H1 (cell line): Measurements from ENCODE around the gene UPF2. TPM values are rescaled to one million over a fixed set of nuclear protein-coding genes. Genes with fewer than 3 reads are reported as not detected.

ENCODE experiments used
- CTCF ChIA-PET: fragments of 300-600 bp; sonication (Branson Sonifier 250); formaldehyde crosslinking; loops from one replicate; lab custom pipeline; 2021; ENCODE audit not compliant: partially characterized antibody; lab: Charles Lee
- POLR2A ChIA-PET: fragments of 300-600 bp; sonication (Branson Sonifier 250); formaldehyde crosslinking; loops from one replicate; lab custom pipeline; 2021; ENCODE audit warnings: inconsistent platforms; ENCODE audit not compliant: partially characterized antibody; lab: Charles Lee
- DNase-seq, 2 experiments: peaks; one replicate each; pipeline versions ENCODE4 v3.0.0 to v3.0.0-alpha.2; 2010 to 2022; ENCODE audit warnings: low spot score in 2 of 2, low read depth in 1 of 2, mixed read lengths in 1 of 2
- FAIRE-seq: peaks from 2 replicates; lab custom pipeline; 2011; peaks lifted over from hg19 to GRCh38; lab: Jason Lieb, UNC
- H2AFZ ChIP-seq: 2 replicates; pipeline ENCODE4 v1.8.1; 2012; ENCODE audit warnings: low read length, inconsistent platforms
- H2AK5ac ChIP-seq: 2 replicates; pipeline ENCODE4 v1.6.1; 2013; ENCODE audit warnings: low read depth, low read length
- H2BK120ac ChIP-seq: replicated peaks from 2 replicates; pipeline ENCODE3; 2013; ENCODE audit warnings: low read depth, low read length, inconsistent platforms
- H2BK12ac ChIP-seq: 2 replicates; pipeline ENCODE4 v1.6.1; 2013; ENCODE audit warnings: low read depth, low read length
- H2BK15ac ChIP-seq: 2 replicates; pipeline ENCODE4 v1.6.1; 2013; ENCODE audit warnings: low read length
- H2BK20ac ChIP-seq: 2 replicates; pipeline ENCODE4 v1.6.1; 2013; ENCODE audit warnings: low read length
- H2BK5ac ChIP-seq: 2 replicates; pipeline ENCODE4 v1.6.1; 2013; ENCODE audit warnings: low read depth, low read length
- H3K14ac ChIP-seq: 2 replicates; pipeline ENCODE4 v1.6.1; 2013; ENCODE audit warnings: inconsistent platforms; ENCODE audit not compliant: insufficient read length
- H3K18ac ChIP-seq: 2 replicates; pipeline ENCODE4 v1.6.1; 2013; ENCODE audit warnings: low read length; ENCODE audit errors: extremely low read depth
- H3K23ac ChIP-seq: 2 replicates; pipeline ENCODE4 v1.6.1; 2013; ENCODE audit warnings: inconsistent platforms; ENCODE audit not compliant: insufficient read length
- H3K23me2 ChIP-seq: 2 replicates; pipeline ENCODE4 v1.6.1; 2013; ENCODE audit warnings: low read depth, low read length
- H3K27ac ChIP-seq: 2 replicates; pipeline ENCODE4 v1.6.1; 2011; ENCODE audit warnings: low read depth, low read length, inconsistent platforms
- H3K27me3 ChIP-seq, 4 experiments: replicated peaks in 1 of 4; 1 replicate in 1 of 4; 2 replicates in 3 of 4; pipeline versions ENCODE4 v1.6.1 to v1.8.1; 2011 to 2013; ENCODE audit warnings: low read length in 3 of 4, mild to moderate bottlenecking in 3 of 4, inconsistent platforms in 2 of 4, mixed read lengths in 2 of 4, moderate library complexity in 1 of 4; ENCODE audit not compliant: control insufficient read depth in 3 of 4, insufficient read depth in 3 of 4; ENCODE audit errors: extremely low read depth in 1 of 4
- H3K36me3 ChIP-seq, 4 experiments: 2 replicates each; pipeline versions ENCODE4 v1.6.1 to v1.8.1; 2011 to 2013; ENCODE audit warnings: mild to moderate bottlenecking in 4 of 4, low read length in 3 of 4, moderate library complexity in 2 of 4, control low read depth in 1 of 4, inconsistent platforms in 1 of 4; ENCODE audit not compliant: insufficient read depth in 4 of 4, control insufficient read depth in 2 of 4
- H3K4ac ChIP-seq: replicated peaks from 2 replicates; pipeline ENCODE3; 2013; ENCODE audit warnings: low read length, low read depth, mixed read lengths, inconsistent platforms; ENCODE audit not compliant: insufficient read length
- H3K4me1 ChIP-seq, 4 experiments: replicated peaks in 1 of 4; 1 replicate in 1 of 4; 2 replicates in 3 of 4; pipeline versions ENCODE4 v1.6.1 to v1.8.1; 2011 to 2013; ENCODE audit warnings: low read length in 3 of 4, inconsistent platforms in 2 of 4, mixed read lengths in 1 of 4; ENCODE audit not compliant: insufficient read depth in 4 of 4, control insufficient read depth in 3 of 4
- H3K4me2 ChIP-seq, 2 experiments: 2 replicates each; pipeline versions ENCODE4 v1.6.1 to v1.8.1; 2011 to 2013; ENCODE audit warnings: low read depth in 2 of 2, low read length in 2 of 2, control low read depth in 1 of 2, inconsistent platforms in 1 of 2, mild to moderate bottlenecking in 1 of 2; ENCODE audit not compliant: insufficient read depth in 1 of 2
- H3K4me3 ChIP-seq, 4 experiments: fragments of 200-600, 300-600 bp in 1 of 4; sonication (generic), shearing (Covaris generic), sonication (Bioruptor Twin) in 1 of 4; 2 replicates each; pipeline versions ENCODE4 v1.5.1 to v1.8.1; 2011 to 2016; ENCODE audit warnings: low read length in 4 of 4, low read depth in 3 of 4, control low read depth in 2 of 4, inconsistent platforms in 2 of 4, mild to moderate bottlenecking in 2 of 4, mixed read lengths in 1 of 4, moderate library complexity in 1 of 4; ENCODE audit not compliant: insufficient read depth in 2 of 4; ENCODE audit errors: extremely low read depth in 1 of 4
- H3K56ac ChIP-seq: replicated peaks from 2 replicates; pipeline ENCODE3; 2013; ENCODE audit warnings: low read depth, mild to moderate bottlenecking, mixed read lengths, low read length, inconsistent platforms; ENCODE audit not compliant: insufficient read length
- H3K79me1 ChIP-seq: 2 replicates; pipeline ENCODE4 v1.6.1; 2013; ENCODE audit warnings: low read depth, low read length, control low read depth
- H3K79me2 ChIP-seq, 2 experiments: 2 replicates each; pipeline versions ENCODE4 v1.6.1 to v1.8.1; 2012 to 2013; ENCODE audit warnings: low read length in 2 of 2, mild to moderate bottlenecking in 2 of 2, inconsistent platforms in 1 of 2; ENCODE audit not compliant: insufficient read depth in 2 of 2, control insufficient read depth in 1 of 2
- H3K9ac ChIP-seq, 4 experiments: replicated peaks in 1 of 4; 1 replicate in 1 of 4; 2 replicates in 3 of 4; pipeline versions ENCODE4 v1.6.1 to v1.8.1; 2011 to 2013; ENCODE audit warnings: low read depth in 3 of 4, low read length in 3 of 4, control low read depth in 2 of 4, mild to moderate bottlenecking in 2 of 4, moderate library complexity in 2 of 4, inconsistent platforms in 1 of 4; ENCODE audit errors: extremely low read depth in 1 of 4
- H3K9me3 ChIP-seq, 2 experiments: 2 replicates each; pipeline versions ENCODE4 v1.6.1 to v1.8.1; 2012 to 2013; ENCODE audit warnings: mild to moderate bottlenecking in 2 of 2, moderate library complexity in 2 of 2, control low read depth in 1 of 2, inconsistent platforms in 1 of 2, low read depth in 1 of 2, low read length in 1 of 2, mixed read lengths in 1 of 2; ENCODE audit not compliant: insufficient read depth in 2 of 2
- H4K20me1 ChIP-seq, 2 experiments: replicated peaks in 1 of 2; 2 replicates each; pipeline versions ENCODE3 to v1.8.1; 2011 to 2013; ENCODE audit warnings: inconsistent platforms in 2 of 2, low read length in 2 of 2, mild to moderate bottlenecking in 1 of 2; ENCODE audit not compliant: insufficient read depth in 2 of 2, control insufficient read depth in 1 of 2
- H4K5ac ChIP-seq: 2 replicates; pipeline ENCODE4 v1.6.1; 2013; ENCODE audit warnings: low read length, low read depth, mixed read lengths, inconsistent platforms; ENCODE audit not compliant: insufficient read length
- H4K8ac ChIP-seq: 2 replicates; pipeline ENCODE4 v1.8.0; 2013; ENCODE audit warnings: mild to moderate bottlenecking, moderate library complexity, low read length, inconsistent platforms; ENCODE audit not compliant: insufficient read depth; ENCODE audit errors: extremely low read depth
- H4K91ac ChIP-seq: replicated peaks from 2 replicates; pipeline ENCODE3; 2013; ENCODE audit warnings: low read length, mixed read lengths, inconsistent platforms; ENCODE audit not compliant: insufficient read length
- EZH2 ChIP-seq: fragments of 200-600 bp; sonication (generic); IDR thresholded peaks from 2 replicates; pipeline ENCODE4 v1.7.1; 2012; ENCODE audit warnings: low read depth, mild to moderate bottlenecking, moderate library complexity, low read length, inconsistent platforms; ENCODE audit not compliant: severe bottlenecking
- KDM4A ChIP-seq: IDR thresholded peaks from one replicate; pipeline ENCODE4 v1.7.1; 2012; ENCODE audit warnings: low read depth, mild to moderate bottlenecking, moderate library complexity, low read length, inconsistent platforms; ENCODE audit not compliant: severe bottlenecking
- SIX5 ChIP-seq: IDR thresholded peaks from 2 replicates; pipeline ENCODE4 v1.6.1; 2011; ENCODE audit warnings: mild to moderate bottlenecking, low read depth, low read length
- SP1 ChIP-seq: IDR thresholded peaks from 2 replicates; pipeline ENCODE4 v1.6.1; 2011; ENCODE audit warnings: low read depth, low read length
- SRF ChIP-seq: IDR thresholded peaks from 2 replicates; pipeline ENCODE4 v1.6.1; 2011; ENCODE audit warnings: mild to moderate bottlenecking, low read depth, low read length, moderate library complexity
- TEAD4 ChIP-seq: IDR thresholded peaks from 2 replicates; pipeline ENCODE4 v1.6.1; 2012; ENCODE audit warnings: low read depth, low read length, inconsistent platforms, mixed read lengths
- WGBS, 2 experiments: shearing (Covaris generic) in 1 of 2; methylation state at CpG; one replicate each; pipeline versions ENCODE4 v1.1.6 to v1.1.7; 2013 to 2015; ENCODE audit warnings: low lambda C conversion rate in 2 of 2, mixed read lengths in 2 of 2, inconsistent platforms in 1 of 2, low coverage in 1 of 2, missing lambda C conversion rate in 1 of 2; ENCODE audit not compliant: insufficient replicate concordance in 2 of 2, insufficient coverage in 1 of 2, insufficient read length in 1 of 2; ENCODE audit errors: extremely low coverage in 1 of 2, missing lambda C conversion rate in 1 of 2; 5-methylcytosine and 5-hydroxymethylcytosine counted together
- polyA plus RNA-seq, 7 experiments: library from polyadenylated mRNA; depleted of rRNA in 3 of 7; stranded (reverse) in 5 of 7; unstranded in 2 of 7; fragments of >200 nt in 5 of 7; fragments of 200-250 nt in 2 of 7; gene quantifications; 1 replicate in 5 of 7; 2 replicates in 1 of 7; 4 replicates in 1 of 7; pipeline versions ENCODE4 v1.2.1 to v1.2.3, GENCODE V29; 2011 to 2013; ENCODE audit warnings: missing spikeins in 2 of 7, mixed read lengths in 2 of 7
- total RNA-seq: library from RNA; stranded (reverse); fragmentation: NEBNext Ultra II Directional; extraction: Animal tissue kit (Norgen Biotek cat#: 25700); gene quantifications from 2 replicates; pipeline ENCODE4 v1.2.1, GENCODE V29; 2021

UPF2 gene
- total and polyA plus RNA-seq, 2 of the 8 experiments (the other 6 are each of a cell fraction or from before 2014, with no cell fraction given), result 6.2 to 32.8 TPM

DNA sequence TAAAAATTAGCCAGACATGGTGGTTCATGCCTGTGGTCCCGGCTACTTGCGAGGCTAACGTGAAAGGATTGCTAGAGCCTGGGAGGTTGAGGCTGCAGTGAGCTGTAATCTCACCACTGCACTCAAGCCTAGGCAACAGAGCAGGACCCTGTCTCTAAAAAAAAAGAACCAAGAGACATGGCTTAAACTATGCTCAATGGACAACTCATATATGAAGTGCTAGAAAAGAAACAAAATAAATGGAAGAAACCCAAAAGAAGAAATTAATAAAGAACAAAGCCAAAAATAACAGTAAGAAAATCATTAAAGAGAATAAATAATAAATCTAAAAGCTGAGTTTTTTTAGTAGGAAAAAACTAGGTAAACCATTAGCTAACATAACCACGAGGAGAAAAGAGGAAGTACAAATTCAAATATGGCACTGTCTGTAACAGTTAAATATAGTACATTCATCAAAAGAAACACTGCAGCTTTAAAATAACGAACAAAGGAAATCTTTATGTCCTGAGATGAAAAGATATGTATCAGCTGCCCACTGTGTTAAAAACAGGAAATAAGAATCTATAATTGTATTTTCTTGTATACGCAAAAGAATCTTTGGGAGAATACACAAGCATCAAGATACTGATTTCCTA, 48.7 kb downstream of the UPF2 start:
- H3K79me2 ChIP-seq, result no peaks in the 10 kb centered on the region
- no peaks in the 10 kb centered on the region for H3K4me1 ChIP-seq
- FAIRE-seq, result no peak
- H3K18ac ChIP-seq, result no peak overlapping the region
- H3K4ac ChIP-seq, result no peak overlapping the region
- H3K4me2 ChIP-seq, result no peak overlapping the region
- no peak for DNase-seq
- H3K23me2 ChIP-seq, result no peaks in the 10 kb centered on the region
- H2BK12ac ChIP-seq, result no peak overlapping the region
- H2BK120ac ChIP-seq, result no peak overlapping the region
- H3K36me3 ChIP-seq, result peaks cover 0 to 30% (median 12%) of the 10 kb centered on the region in 4 experiments; a peak in 6 of 8 replicates
- no peak overlapping the region for H4K8ac ChIP-seq
- no peak overlapping the region for H2AFZ ChIP-seq
- WGBS, 2 experiments, result 91% methylated on average over 6 of the region's 6 CpGs; no CpG with 5 or more reads in 1 of the 2 experiments
- ChIA-PET CTCF (interaction anchor here (0.5 to 2.0 kb wide), 4 partner anchors 28 to 141 kb away, joined by 3 to 5 read pairs (median 4); no protein-coding TSS in a partner anchor), POLR2A (no interaction called here)
- no peak overlapping the region for H2AK5ac ChIP-seq
- no peaks in the 10 kb centered on the region for H4K20me1 ChIP-seq
- H4K5ac ChIP-seq, result no peak overlapping the region
- H2BK20ac ChIP-seq, result no peak overlapping the region
- no peak overlapping the region for H3K14ac ChIP-seq
- no peaks in the 10 kb centered on the region for H3K79me1 ChIP-seq
- no peak overlapping the region for H3K23ac ChIP-seq
- no peak overlapping the region for H2BK5ac ChIP-seq
- no peaks in the 10 kb centered on the region for H3K9me3 ChIP-seq
- H3K9ac ChIP-seq, result no peak overlapping the region
- no peak overlapping the region for H2BK15ac ChIP-seq
- no peak overlapping the region for H4K91ac ChIP-seq
- H3K27me3 ChIP-seq, result no peaks in the 10 kb centered on the region
- no peak overlapping the region for H3K27ac ChIP-seq
- H3K56ac ChIP-seq, result no peak overlapping the region
- H3K4me3 ChIP-seq, result no peak overlapping the region
- TF ChIP-seq SRF, result no peak
- TF ChIP-seq SIX5, result no peak
- TF ChIP-seq SP1, result no peak
- no peak for TF ChIP-seq KDM4A
- TF ChIP-seq EZH2, result no peak
- no peak for TF ChIP-seq TEAD4
